GM10266 (cell line): ENCODE results near the gene ZFP91.

Source experiments
- DNase-seq: peaks from one replicate; pipeline ENCODE4 v3.0.0; 2012; ENCODE audit errors: extremely low spot score
- TF ChIP-seq, protein P1 (sequence below): IDR thresholded peaks from 2 replicates; pipeline ENCODE4 v1.5.1; 2012; ENCODE audit warnings: mild to moderate bottlenecking, low read depth; ENCODE audit not compliant: control insufficient read depth, insufficient read depth; ENCODE audit errors: missing control alignments

ZFP91 gene

DNA sequence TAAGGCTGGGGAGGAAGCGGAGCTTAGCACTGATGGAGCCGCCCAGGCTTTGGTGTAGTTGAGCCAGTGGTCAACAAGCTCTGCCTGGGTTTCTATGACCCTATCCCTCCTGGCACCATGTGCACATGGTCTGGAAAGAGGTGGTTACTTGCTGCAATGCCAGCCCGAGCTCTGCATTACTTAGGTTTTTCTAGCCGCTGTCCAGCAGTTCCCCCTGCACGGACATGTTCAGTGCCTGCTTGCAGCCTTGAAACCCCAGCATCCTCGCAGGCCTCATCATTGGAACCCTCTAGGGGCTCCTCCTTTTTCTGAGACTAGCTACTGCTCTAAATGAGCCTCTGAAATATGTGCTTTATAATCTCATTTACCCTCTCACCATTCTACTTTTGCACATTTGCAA is 60.2 kb downstream of the ZFP91 start:
- TF ChIP-seq, protein P1, sequence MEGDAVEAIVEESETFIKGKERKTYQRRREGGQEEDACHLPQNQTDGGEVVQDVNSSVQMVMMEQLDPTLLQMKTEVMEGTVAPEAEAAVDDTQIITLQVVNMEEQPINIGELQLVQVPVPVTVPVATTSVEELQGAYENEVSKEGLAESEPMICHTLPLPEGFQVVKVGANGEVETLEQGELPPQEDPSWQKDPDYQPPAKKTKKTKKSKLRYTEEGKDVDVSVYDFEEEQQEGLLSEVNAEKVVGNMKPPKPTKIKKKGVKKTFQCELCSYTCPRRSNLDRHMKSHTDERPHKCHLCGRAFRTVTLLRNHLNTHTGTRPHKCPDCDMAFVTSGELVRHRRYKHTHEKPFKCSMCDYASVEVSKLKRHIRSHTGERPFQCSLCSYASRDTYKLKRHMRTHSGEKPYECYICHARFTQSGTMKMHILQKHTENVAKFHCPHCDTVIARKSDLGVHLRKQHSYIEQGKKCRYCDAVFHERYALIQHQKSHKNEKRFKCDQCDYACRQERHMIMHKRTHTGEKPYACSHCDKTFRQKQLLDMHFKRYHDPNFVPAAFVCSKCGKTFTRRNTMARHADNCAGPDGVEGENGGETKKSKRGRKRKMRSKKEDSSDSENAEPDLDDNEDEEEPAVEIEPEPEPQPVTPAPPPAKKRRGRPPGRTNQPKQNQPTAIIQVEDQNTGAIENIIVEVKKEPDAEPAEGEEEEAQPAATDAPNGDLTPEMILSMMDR, result no peak
- no peak for DNase-seq

DNA sequence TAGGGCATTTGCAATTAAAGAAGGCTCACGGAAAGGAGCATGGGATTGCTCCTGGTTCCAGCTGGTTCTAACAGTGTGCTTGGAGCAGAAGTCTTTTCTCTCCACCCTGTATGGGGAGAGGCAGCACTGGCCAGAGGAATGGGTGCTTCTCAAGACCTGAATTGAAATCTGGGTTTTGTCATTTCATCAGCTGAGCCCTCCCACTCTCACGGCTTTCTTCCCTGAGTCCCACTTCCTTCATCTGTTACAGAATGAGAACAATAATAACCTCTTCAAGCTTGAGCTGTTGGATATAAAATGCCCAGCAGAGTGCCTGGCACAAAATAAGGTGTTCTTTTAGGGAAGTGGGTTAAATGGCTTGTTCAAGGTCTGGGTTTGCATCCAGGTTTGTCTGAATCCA is 60.8 kb downstream of the ZFP91 start:
- TF ChIP-seq, protein P1, result no peak
- no peak for DNase-seq

DNA sequence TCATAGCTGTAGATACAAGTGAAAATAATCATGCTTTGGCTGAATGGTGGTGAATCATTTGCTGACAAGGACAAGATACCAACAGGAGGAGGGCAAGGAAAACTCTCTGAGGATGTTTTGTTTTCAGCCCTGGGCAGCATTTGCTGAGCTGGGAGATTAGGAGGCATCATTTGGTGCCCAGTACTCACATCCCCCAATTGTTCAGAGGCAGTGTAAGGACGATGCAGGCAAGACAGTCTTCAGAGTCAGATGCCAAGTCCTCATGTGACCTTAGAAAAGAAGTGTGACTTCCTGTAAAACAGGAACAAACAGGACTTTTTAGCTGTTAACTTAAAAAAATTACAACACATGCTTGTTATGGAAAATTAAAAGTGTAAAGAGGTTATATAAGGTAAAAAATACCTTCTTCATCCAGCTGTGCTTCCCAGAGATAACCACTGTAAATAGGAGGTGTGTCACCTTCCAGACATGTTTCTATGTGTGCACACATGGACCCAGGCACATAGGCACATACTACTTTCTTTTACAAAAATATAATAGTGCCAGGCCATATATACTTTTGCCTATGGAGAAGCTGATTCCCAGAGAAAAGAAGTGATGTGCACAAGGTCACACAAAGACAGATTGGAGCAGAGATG is 61.6 kb downstream of the ZFP91 start:
- DNase-seq, result no peak
- TF ChIP-seq, protein P1, result no peak

DNA sequence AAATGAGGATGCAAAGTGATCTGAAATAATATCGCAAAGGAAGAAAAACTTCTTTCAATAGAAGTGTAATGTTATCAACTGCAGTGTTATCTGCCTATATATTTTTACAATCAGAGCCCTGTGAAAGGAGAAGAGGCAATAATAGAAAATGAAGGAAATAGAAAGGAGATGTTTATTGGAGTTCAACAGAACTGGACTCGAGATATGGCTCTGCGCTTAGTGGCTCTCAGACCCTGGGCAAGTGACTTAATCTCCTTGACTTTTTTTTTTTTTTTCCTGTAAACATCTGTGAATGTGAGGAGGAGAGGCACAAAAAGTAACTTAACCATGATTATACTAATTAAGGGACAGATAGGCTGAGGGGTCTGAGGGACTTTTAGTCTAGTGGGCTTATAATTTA is 62.5 kb downstream of the ZFP91 start:
- TF ChIP-seq, protein P1, result no peak
- no peak for DNase-seq

DNA sequence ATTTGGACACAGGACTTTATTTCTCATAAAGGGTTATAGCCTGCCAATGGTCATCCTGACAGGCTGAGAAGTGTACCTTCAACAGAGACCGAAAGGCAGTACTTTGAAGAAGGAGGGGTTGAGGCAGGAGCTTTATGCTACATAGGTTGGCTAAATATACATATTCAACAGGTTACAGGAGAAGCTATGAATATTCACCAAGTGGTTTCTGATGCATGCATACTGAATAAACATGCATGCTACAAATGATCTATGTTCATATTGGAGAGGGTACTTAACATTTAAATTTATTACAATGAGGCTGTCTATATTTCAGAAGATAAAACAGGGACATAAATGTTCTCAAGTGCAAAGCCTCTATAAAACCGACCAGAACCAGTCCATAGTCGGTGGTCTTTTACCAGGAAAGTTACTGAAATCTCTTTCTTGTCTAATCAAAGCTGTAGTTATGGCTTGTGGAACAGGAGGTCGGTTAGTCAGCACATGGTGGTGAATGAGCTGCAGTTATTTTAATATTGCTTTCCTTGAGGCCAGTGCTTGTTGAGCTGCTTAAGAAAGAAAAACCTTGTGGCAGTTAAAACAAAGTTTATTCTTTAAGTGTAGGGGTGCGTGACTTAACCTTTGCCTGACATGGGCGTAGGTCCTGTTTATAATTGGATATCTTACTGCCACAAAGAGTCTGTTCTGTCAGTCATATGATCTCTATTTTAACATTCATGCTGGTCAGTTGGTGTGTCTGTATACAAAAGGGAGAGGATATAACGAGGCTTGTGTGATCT is 63.1 kb downstream of the ZFP91 start:
- TF ChIP-seq, protein P1, result no peak
- no peak for DNase-seq

DNA sequence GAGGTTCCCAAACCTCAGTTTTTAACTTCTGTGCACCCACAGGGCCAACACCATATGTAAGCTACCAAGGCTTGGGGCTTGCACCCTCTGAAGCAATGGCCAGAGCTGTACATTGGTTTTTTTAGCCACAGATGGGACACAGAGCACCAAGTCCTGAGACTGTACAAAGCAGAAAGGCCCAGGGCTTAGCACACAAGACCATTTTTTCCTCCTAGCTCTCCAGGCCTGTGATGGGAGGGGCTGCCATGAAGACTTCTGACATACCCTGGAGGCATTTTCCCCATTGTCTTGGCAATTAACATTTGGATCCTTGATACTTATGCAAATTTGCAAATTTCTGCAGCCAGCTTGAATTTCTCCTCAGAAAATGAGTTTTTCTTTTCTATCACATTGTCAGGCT is 67.0 kb downstream of the ZFP91 start:
- no peak for DNase-seq
- TF ChIP-seq, protein P1, result no peak

DNA sequence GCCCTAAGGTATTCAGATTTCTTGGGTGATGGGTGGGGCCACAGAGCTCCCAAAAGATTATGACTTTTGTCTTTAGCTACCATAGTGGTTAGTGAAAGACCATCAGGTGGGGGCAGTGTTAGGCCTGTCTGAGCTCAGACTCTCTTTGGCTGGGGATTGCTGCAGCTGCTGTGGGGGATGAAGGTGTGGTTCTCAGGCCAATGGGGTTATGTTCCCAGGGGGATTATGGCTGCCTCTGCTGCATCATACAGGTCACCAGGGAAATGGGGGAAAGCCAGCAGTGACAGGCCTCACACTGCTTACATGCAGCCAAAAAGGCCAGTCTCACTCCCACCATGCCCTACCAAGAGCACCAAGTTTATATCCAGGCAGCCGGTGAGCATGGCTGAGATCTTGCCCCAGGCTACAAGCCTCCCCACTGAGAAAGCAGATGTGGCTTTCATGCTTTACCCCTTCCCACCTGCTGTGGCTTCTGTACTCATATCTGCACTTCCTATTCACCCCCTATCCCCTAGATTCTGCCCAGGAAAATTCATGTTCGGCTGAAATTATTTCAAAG is 68.4 kb downstream of the ZFP91 start:
- TF ChIP-seq, protein P1, result peak; percentile 40

More for the DNA sequence above, 68.4 kb downstream of the ZFP91 start:
- peak; percentile 30 for DNase-seq
